K562 (cell line): ENCODE results near the gene RHEX. TPM values are rescaled to one million over a fixed set of nuclear protein-coding genes. Genes with fewer than 3 reads are reported as not detected.

Experiments
- ATAC-seq: fragments of 200-7000 bp; cut with Tn5 transposase; 3 replicates; pipeline ENCODE4 v1.9.1; 2020; ENCODE audit warnings: moderate library complexity
- BruUV-seq: library from RNA; stranded (reverse); fragments of 400-500 nt; replicated peaks from 2 replicates; lab custom pipeline; 2021; lab: Mats Ljungman, UMichigan
- CTCF ChIA-PET: fragments of 300-600 bp; formaldehyde crosslinking; extraction: SDS; loops from one replicate; lab custom pipeline; 2021; ENCODE audit warnings: low intra/inter-chr PET ratio; lab: Yijun Ruan, JAX
- POLR2A ChIA-PET: fragments of 300-600, 350-650 bp; sonication (Branson Sonifier 250); formaldehyde crosslinking; extraction: SDS; loops from one replicate; lab custom pipeline; 2021; ENCODE audit warnings: antibody characterized with exemption, inconsistent platforms; lab: Yijun Ruan, JAX
- DNase-seq, 4 experiments: peaks; one replicate each; pipeline versions ENCODE4 v3.0.0 to v3.0.0-alpha.2; 2011 to 2018; ENCODE audit warnings: low spot score in 3 of 4, mixed read lengths in 3 of 4; ENCODE audit errors: extremely low read depth in 1 of 4
- FAIRE-seq: peaks from 2 replicates; lab custom pipeline; 2011; peaks lifted over from hg19 to GRCh38; lab: Jason Lieb, UNC
- H2AFZ ChIP-seq: 2 replicates; pipeline ENCODE4 v1.6.0; 2011; ENCODE audit warnings: low read depth, low read length, control low read depth, inconsistent platforms
- H3K27ac ChIP-seq: fragments of 200-600 bp; 3 replicates; pipeline ENCODE4 v1.8.0; 2011; ENCODE audit warnings: low read depth, mild to moderate bottlenecking, control low read depth, inconsistent platforms, low read length, moderate library complexity, mixed read lengths; ENCODE audit errors: extremely low read depth
- H3K27me3 ChIP-seq, 2 experiments: fragments of 300-600 bp in 1 of 2; 2 replicates in 1 of 2; 3 replicates in 1 of 2; pipeline versions ENCODE4 v1.6.0 to v1.8.0; 2011; ENCODE audit warnings: inconsistent platforms in 2 of 2, low read length in 2 of 2, mild to moderate bottlenecking in 1 of 2, mixed read lengths in 1 of 2, moderate library complexity in 1 of 2; ENCODE audit not compliant: control insufficient read depth in 2 of 2, insufficient read depth in 2 of 2
- H3K36me3 ChIP-seq: fragments of 300-600 bp; 3 replicates; pipeline ENCODE4 v1.8.0; 2011; ENCODE audit warnings: mild to moderate bottlenecking, low read length, inconsistent platforms; ENCODE audit not compliant: control insufficient read depth, insufficient read depth
- H3K4me1 ChIP-seq, 2 experiments: fragments of 200-600 bp in 1 of 2; replicated peaks in 1 of 2; 2 replicates in 1 of 2; 3 replicates in 1 of 2; pipeline versions ENCODE4 v1.5.1 to v1.8.0; 2011; ENCODE audit warnings: inconsistent platforms in 2 of 2, low read length in 2 of 2, mild to moderate bottlenecking in 1 of 2, mixed read lengths in 1 of 2, moderate library complexity in 1 of 2; ENCODE audit not compliant: control insufficient read depth in 2 of 2, insufficient read depth in 2 of 2
- H3K4me2 ChIP-seq: 2 replicates; pipeline ENCODE4 v1.6.1; 2011; ENCODE audit warnings: low read length, control low read depth, inconsistent platforms, mixed read lengths; ENCODE audit not compliant: insufficient read depth
- H3K4me3 ChIP-seq: fragments of 200-600 bp; sonication (generic), shearing (Covaris generic); 2 replicates; pipeline ENCODE4 v1.5.1; 2016; ENCODE audit warnings: control low read depth, inconsistent platforms
- H3K79me2 ChIP-seq: fragments of 200-600 bp; 3 replicates; pipeline ENCODE4 v1.8.0; 2011; ENCODE audit warnings: low read length, inconsistent platforms; ENCODE audit not compliant: control insufficient read depth, insufficient read depth
- H3K9ac ChIP-seq, 2 experiments: 2 replicates each; pipeline versions ENCODE4 v1.6.0 to v1.6.1; 2011; ENCODE audit warnings: low read depth in 2 of 2, low read length in 2 of 2, control low read depth in 1 of 2, inconsistent platforms in 1 of 2, mild to moderate bottlenecking in 1 of 2, mixed read lengths in 1 of 2; ENCODE audit not compliant: insufficient read depth in 1 of 2
- H3K9me1 ChIP-seq: one replicate; pipeline ENCODE4 v1.6.0; 2011; ENCODE audit warnings: inconsistent platforms, mild to moderate bottlenecking, low read length, moderate library complexity; ENCODE audit not compliant: control insufficient read depth, insufficient read depth
- H3K9me3 ChIP-seq: replicated peaks from 2 replicates; pipeline ENCODE4 v1.5.1; 2011; ENCODE audit warnings: low read depth, low read length, inconsistent platforms; ENCODE audit not compliant: control insufficient read depth, insufficient read depth
- H4K20me1 ChIP-seq: replicated peaks from 2 replicates; pipeline ENCODE4 v1.6.1; 2011; ENCODE audit warnings: low read length, inconsistent platforms, mixed read lengths; ENCODE audit not compliant: control insufficient read depth, insufficient read depth
- CBFB ChIP-seq: sonication (generic); formaldehyde crosslinking; IDR thresholded peaks from 2 replicates; pipeline ENCODE4 v1.4.0; 2020; ENCODE audit warnings: mild to moderate bottlenecking, missing genetic modification reagents
- CBX3 ChIP-seq, 2 experiments: IDR thresholded peaks; 1 replicate in 1 of 2; 2 replicates in 1 of 2; pipeline ENCODE4 v1.6.1; 2012; ENCODE audit warnings: inconsistent platforms in 2 of 2, low read length in 2 of 2, borderline replicate concordance in 1 of 2, control low read depth in 1 of 2
- MTA1 ChIP-seq: fragments of 450-650 bp; IDR thresholded peaks from 2 replicates; pipeline ENCODE4 v1.6.1; 2017; ENCODE audit warnings: borderline replicate concordance
- PYGO2 ChIP-seq: fragments of 450-650 bp; IDR thresholded peaks from 2 replicates; pipeline ENCODE4 v1.6.1; 2016; ENCODE audit warnings: mild to moderate bottlenecking, missing genetic modification characterization, moderate library complexity, missing compliant biosample characterization
- RBM25 ChIP-seq: fragments of 200-400 bp; formaldehyde crosslinking; IDR thresholded peaks from 2 replicates; pipeline ENCODE4 v1.6.1; 2018; ENCODE audit warnings: low read length, low read depth, moderate library complexity; ENCODE audit not compliant: severe bottlenecking
- RUNX1 ChIP-seq: sonication (generic); IDR thresholded peaks from 2 replicates; pipeline ENCODE4 v1.6.1; 2016; ENCODE audit warnings: antibody characterized with exemption, low read depth
- ZNF639 ChIP-seq, 2 experiments: fragments of 200-800 bp in 1 of 2; sonication (Bioruptor generic) in 1 of 2; sonication (generic) in 1 of 2; formaldehyde crosslinking in 1 of 2; IDR thresholded peaks in 1 of 2; conservative IDR thresholded peaks in 1 of 2; 2 replicates each; pipeline versions ENCODE4 v1.5.0 to v1.6.1; 2016 to 2020; ENCODE audit warnings: missing compliant biosample characterization in 1 of 2, missing genetic modification characterization in 1 of 2, missing genetic modification reagents in 1 of 2
- ZNF696 ChIP-seq: fragments of 250-450 bp; sonication (Bioruptor Pico); conservative IDR thresholded peaks from 2 replicates; pipeline ENCODE4 v1.4.0; 2020; ENCODE audit warnings: mild to moderate bottlenecking, moderate library complexity
- WGBS: fragments of 100-300 bp; shearing (Covaris generic); methylation state at CpG from one replicate; pipeline ENCODE4 v1.1.6; 2016; ENCODE audit warnings: low coverage, mixed read lengths; ENCODE audit not compliant: insufficient coverage; ENCODE audit errors: missing lambda C conversion rate; 5-methylcytosine and 5-hydroxymethylcytosine counted together
- in situ Hi-C: fragments of 300-500 bp; cut with MboI; formaldehyde crosslinking; loops from 4 replicates; pipeline ENCODE4 v1.15.0; 2018; ENCODE audit warnings: inconsistent platforms, mixed read lengths
- intact Hi-C: fragments of 100-400 bp; cut with micrococcal nuclease; formaldehyde crosslinking; loops from 2 replicates; pipeline ENCODE4 v1.14.2; 2022
- polyA plus RNA-seq, 8 experiments: library from polyadenylated mRNA; depleted of rRNA in 4 of 8; stranded (reverse) in 5 of 8; unstranded in 3 of 8; fragments of >200 nt; fragmentation: Nextera tagmentation in 2 of 8; fragmentation: Illumina TruSeq in 1 of 8; extraction: Ambion mirVana in 2 of 8; extraction: Trizol in 1 of 8; gene quantifications; 2 replicates each; pipeline versions ENCODE4 v1.2.1 to v1.2.3, GENCODE V29; 2011 to 2014; ENCODE audit warnings: inconsistent platforms in 1 of 8, missing spikeins in 1 of 8
- total RNA-seq, 7 experiments: library from RNA; depleted of rRNA in 6 of 7; stranded (reverse); fragments of >200 nt in 6 of 7; fragmentation: Illumina TruSeq in 2 of 7; extraction: Trizol in 2 of 7; gene quantifications; 2 replicates each; pipeline versions ENCODE4 v1.2.1 to v1.2.3, GENCODE V29; 2011 to 2021; ENCODE audit warnings: low replicate concordance in 1 of 7
- TF ChIP-seq, protein P1 (sequence below): fragments of 450-650 bp; formaldehyde crosslinking; IDR thresholded peaks from 2 replicates; pipeline ENCODE4 v1.4.0; 2020; ENCODE audit warnings: mild to moderate bottlenecking, moderate library complexity
- TF ChIP-seq, protein P2 (sequence below): fragments of 200-400 bp; formaldehyde crosslinking; IDR thresholded peaks from 2 replicates; pipeline ENCODE4 v1.6.1; 2017; ENCODE audit warnings: mild to moderate bottlenecking, low read depth, low read length, moderate library complexity

The RHEX gene
- total and polyA plus RNA-seq, 9 of the 15 experiments (the other 6 are each of a cell fraction or from before 2014, with no cell fraction given) = not detected

- Histone ChIP-seq H3K27me3 (peaks cover 22 to 27% of the 10 kb centered on the region in 2 experiments), H3K79me2 (no peaks in the 10 kb centered on the region), H3K9ac (no peak overlapping the region), H3K4me1 (peaks cover 0 to 13% of the 10 kb centered on the region in 2 experiments; a peak in 1 of 5 replicates), H3K4me3 (no peak overlapping the region), H4K20me1 (peaks cover 3% of the 10 kb centered on the region; the same call in 1 of the 2 replicates), H3K27ac (no peak overlapping the region), H3K4me2 (no peak overlapping the region), H3K9me3 (no peaks in the 10 kb centered on the region)
- ChIA-PET CTCF (no interaction called here), POLR2A (no interaction called here)
- intact Hi-C loops = no loop called here
- no peak for FAIRE-seq
- ATAC-seq = no peak
- no TSS peak for BruUV-seq
- WGBS = 0% methylated on average over 1 of the region's 1 CpG
- TF ChIP-seq CBX3 (IDR thresholded peaks at IDR 0.05; ENCODE audit: borderline replicate concordance in 1 of 2, low read length in 2 of 2) (peak in 1 of 2 experiments; percentile 62; a peak in 1 of 3 replicates), RBM25 (peak; percentile 36), PYGO2 (tag) (no peak), MTA1 (no peak)
- TF ChIP-seq, all 486 proteins: peak for 2
- no peak for DNase-seq
- Histone ChIP-seq H3K9me1 (no peaks in the 10 kb centered on the region), H3K36me3 (no peaks in the 10 kb centered on the region), H2AFZ (no peak overlapping the region)
- in situ Hi-C loops = no loop called here
These were observed 68.3 kb downstream of the RHEX start for GRCh38 chr1:206121269-206121668.

DNA sequence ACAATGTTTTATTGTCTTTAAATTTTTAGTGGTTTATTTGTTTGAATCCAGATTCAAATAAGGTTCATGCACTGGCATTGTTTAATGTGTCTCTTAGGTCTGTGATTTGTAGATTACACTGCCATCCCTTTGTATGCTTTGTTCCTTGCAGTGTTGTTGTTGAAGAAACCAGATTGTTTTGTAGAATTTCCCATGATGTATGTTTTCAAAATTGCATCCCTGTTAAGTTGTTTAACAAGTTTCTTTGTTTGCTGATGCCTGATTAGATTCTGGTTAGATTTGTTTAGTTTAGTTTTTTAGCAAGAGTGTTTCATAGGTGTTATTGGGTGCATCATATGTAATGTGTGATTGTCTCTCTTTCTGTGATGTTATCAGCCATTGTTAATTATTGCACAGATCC is 69.7 kb downstream of the RHEX start:
- CTCF ChIA-PET = no interaction called here
- TF ChIP-seq ZNF639 (CRISPR knock-in tag; conservative IDR thresholded peaks at IDR 0.05 in 1 of 2, IDR thresholded peaks at IDR 0.05 in 1 of 2) (no peak), RUNX1 (no peak), ZNF696 (CRISPR knock-in tag) (no peak), CBFB (no peak)
- TF ChIP-seq, protein P1, sequence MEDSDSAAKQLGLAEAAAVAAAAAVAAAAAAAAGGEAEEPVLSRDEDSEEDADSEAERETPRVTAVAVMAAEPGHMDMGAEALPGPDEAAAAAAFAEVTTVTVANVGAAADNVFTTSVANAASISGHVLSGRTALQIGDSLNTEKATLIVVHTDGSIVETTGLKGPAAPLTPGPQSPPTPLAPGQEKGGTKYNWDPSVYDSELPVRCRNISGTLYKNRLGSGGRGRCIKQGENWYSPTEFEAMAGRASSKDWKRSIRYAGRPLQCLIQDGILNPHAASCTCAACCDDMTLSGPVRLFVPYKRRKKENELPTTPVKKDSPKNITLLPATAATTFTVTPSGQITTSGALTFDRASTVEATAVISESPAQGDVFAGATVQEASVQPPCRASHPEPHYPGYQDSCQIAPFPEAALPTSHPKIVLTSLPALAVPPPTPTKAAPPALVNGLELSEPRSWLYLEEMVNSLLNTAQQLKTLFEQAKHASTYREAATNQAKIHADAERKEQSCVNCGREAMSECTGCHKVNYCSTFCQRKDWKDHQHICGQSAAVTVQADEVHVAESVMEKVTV (CRISPR knock-in tag) = no peak
- TF ChIP-seq, protein P2, sequence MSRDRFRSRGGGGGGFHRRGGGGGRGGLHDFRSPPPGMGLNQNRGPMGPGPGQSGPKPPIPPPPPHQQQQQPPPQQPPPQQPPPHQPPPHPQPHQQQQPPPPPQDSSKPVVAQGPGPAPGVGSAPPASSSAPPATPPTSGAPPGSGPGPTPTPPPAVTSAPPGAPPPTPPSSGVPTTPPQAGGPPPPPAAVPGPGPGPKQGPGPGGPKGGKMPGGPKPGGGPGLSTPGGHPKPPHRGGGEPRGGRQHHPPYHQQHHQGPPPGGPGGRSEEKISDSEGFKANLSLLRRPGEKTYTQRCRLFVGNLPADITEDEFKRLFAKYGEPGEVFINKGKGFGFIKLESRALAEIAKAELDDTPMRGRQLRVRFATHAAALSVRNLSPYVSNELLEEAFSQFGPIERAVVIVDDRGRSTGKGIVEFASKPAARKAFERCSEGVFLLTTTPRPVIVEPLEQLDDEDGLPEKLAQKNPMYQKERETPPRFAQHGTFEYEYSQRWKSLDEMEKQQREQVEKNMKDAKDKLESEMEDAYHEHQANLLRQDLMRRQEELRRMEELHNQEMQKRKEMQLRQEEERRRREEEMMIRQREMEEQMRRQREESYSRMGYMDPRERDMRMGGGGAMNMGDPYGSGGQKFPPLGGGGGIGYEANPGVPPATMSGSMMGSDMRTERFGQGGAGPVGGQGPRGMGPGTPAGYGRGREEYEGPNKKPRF = no peak

More for the DNA sequence above, 69.7 kb downstream of the RHEX start:
- FAIRE-seq = no peak
- Histone ChIP-seq H3K9me3 (no peaks in the 10 kb centered on the region), H3K9ac (no peak overlapping the region), H4K20me1 (no peaks in the 10 kb centered on the region; the same call in 1 of the 2 replicates), H2AFZ (no peak overlapping the region), H3K79me2 (no peaks in the 10 kb centered on the region), H3K4me1 (peaks cover 0 to under 1% of the 10 kb centered on the region in 2 experiments; a peak in 1 of 5 replicates), H3K9me1 (no peaks in the 10 kb centered on the region), H3K36me3 (no peaks in the 10 kb centered on the region), H3K4me3 (no peak overlapping the region), H3K4me2 (no peak overlapping the region), H3K27ac (no peak overlapping the region), H3K27me3 (peaks cover 16 to 26% of the 10 kb centered on the region in 2 experiments)
- intact Hi-C loops (no loop called here), in situ Hi-C loops (no loop called here)
- no peak for DNase-seq
- ATAC-seq = no peak
- BruUV-seq = no TSS peak
- POLR2A ChIA-PET = no interaction called here
